ENCODE measurements around the gene EHMT1.

DNA sequence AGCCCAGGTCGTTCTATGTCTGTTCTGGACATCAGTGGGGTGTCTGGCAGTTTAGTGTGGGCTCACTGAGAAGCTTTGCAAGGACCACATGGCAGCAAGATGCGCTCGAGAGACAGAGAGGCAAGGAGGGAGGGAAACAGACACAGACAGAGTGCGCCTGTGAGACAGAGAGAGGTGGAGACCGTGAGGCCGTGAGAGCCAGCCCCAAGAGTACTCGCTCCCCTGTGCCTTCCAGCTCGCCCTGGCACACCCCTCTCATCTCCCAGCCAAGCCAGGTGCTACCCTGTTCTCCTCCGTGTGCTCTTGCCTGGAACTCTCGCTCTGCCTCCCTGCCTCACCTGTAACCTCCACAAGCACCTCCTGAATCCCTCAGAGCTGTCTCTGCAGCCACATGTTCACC is 106.8 kb downstream of the EHMT1 start:
- TF ChIP-seq, protein P1, sequence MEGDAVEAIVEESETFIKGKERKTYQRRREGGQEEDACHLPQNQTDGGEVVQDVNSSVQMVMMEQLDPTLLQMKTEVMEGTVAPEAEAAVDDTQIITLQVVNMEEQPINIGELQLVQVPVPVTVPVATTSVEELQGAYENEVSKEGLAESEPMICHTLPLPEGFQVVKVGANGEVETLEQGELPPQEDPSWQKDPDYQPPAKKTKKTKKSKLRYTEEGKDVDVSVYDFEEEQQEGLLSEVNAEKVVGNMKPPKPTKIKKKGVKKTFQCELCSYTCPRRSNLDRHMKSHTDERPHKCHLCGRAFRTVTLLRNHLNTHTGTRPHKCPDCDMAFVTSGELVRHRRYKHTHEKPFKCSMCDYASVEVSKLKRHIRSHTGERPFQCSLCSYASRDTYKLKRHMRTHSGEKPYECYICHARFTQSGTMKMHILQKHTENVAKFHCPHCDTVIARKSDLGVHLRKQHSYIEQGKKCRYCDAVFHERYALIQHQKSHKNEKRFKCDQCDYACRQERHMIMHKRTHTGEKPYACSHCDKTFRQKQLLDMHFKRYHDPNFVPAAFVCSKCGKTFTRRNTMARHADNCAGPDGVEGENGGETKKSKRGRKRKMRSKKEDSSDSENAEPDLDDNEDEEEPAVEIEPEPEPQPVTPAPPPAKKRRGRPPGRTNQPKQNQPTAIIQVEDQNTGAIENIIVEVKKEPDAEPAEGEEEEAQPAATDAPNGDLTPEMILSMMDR (IDR thresholded peaks at IDR 0.05; ENCODE audit: poor library complexity), result no peak
- TF ChIP-seq EZH2 (IDR thresholded peaks at IDR 0.05; ENCODE audit: borderline replicate concordance), result no peak
